Kidney (tissue), 14 donors: Measurements from ENCODE around the gene NUDCD3. TPM values are rescaled to one million over a fixed set of nuclear protein-coding genes. Genes with fewer than 3 reads are reported as not detected.

Experiments
- DNase-seq, 5 donors: peaks; one replicate each; pipeline ENCODE4 v3.0.0-alpha.2; 2013 to 2020
- FAIRE-seq: peaks from 2 replicates; lab custom pipeline; 2012; peaks lifted over from hg19 to GRCh38; lab: Jason Lieb, UNC
- H3K27ac ChIP-seq, 2 donors: one replicate each; pipeline ENCODE4 v1.7.0; 2013; ENCODE audit warnings: low read depth in 2 of 2, low read length in 2 of 2, inconsistent platforms in 1 of 2
- H3K27me3 ChIP-seq: one replicate; pipeline ENCODE4 v1.7.1; 2013; ENCODE audit warnings: low read length, inconsistent platforms; ENCODE audit not compliant: control insufficient read depth, insufficient read depth
- H3K36me3 ChIP-seq, 3 donors: one replicate each; pipeline versions ENCODE4 v1.7.0 to v1.7.1; 2013; ENCODE audit warnings: low read length in 3 of 3, control low read depth in 1 of 3, inconsistent platforms in 1 of 3; ENCODE audit not compliant: insufficient read depth in 3 of 3, control insufficient read depth in 2 of 3
- H3K4me1 ChIP-seq, 3 donors: one replicate each; pipeline versions ENCODE4 v1.7.0 to v1.7.1; 2013; ENCODE audit warnings: low read length in 3 of 3, inconsistent platforms in 1 of 3, low read depth in 1 of 3; ENCODE audit not compliant: control insufficient read depth in 2 of 3, insufficient read depth in 2 of 3
- H3K4me3 ChIP-seq, 3 donors: one replicate each; pipeline versions ENCODE4 v1.7.0 to v1.8.1; 2013; ENCODE audit warnings: low read length in 3 of 3, control low read depth in 1 of 3, inconsistent platforms in 1 of 3
- H3K9ac ChIP-seq, 3 donors: one replicate each; pipeline versions ENCODE4 v1.7.0 to v1.7.1; 2013; ENCODE audit warnings: low read length in 3 of 3, control low read depth in 1 of 3, inconsistent platforms in 1 of 3
- H3K9me3 ChIP-seq, 3 donors: one replicate each; pipeline versions ENCODE4 v1.7.0 to v1.7.1; 2013; ENCODE audit warnings: low read length in 3 of 3, control low read depth in 1 of 3, inconsistent platforms in 1 of 3; ENCODE audit not compliant: control insufficient read depth in 2 of 3, insufficient read depth in 1 of 3
- CTCF ChIP-seq: IDR thresholded peaks from 3 replicates; pipeline ENCODE4 v1.5.1; 2012; ENCODE audit warnings: mild to moderate bottlenecking, moderate library complexity, borderline replicate concordance; ENCODE audit not compliant: insufficient read depth; ENCODE audit errors: extremely low read depth
- intact Hi-C: fragments of 100-400 bp; cut with DNase I; formaldehyde crosslinking; loops from one replicate; pipeline ENCODE4 v1.11.1; 2022
- polyA plus RNA-seq: library from polyadenylated mRNA; stranded (reverse); fragments of 350-450 nt; fragmentation: Illumina TruSeq; extraction: RNeasy Lipid Tissue Mini Kit (QIAGEN cat#74804); gene quantifications from one replicate; pipeline ENCODE4 v1.2.3, GENCODE V29; 2014; ENCODE audit warnings: low read depth, low replicate concordance; ENCODE audit not compliant: insufficient read depth
- total RNA-seq: library from RNA; stranded (reverse); fragmentation: NEBNext Ultra II Directional; extraction: Animal tissue kit (Norgen Biotek cat#: 25700); gene quantifications from one replicate; pipeline ENCODE4 v1.2.1, GENCODE V29; 2021
- donor health status: control.
- donor health status: control.
- donor health status: control.
- donor health status: control.
- donor health status: control.
- donor health status: DM: yes; HTN: yes; CAD: no.
- donor health status: Normal renal cell carcinoma (clear cell type).

Gene NUDCD3
- total and polyA plus RNA-seq, 2 donors from 2014 or later = 37.9 to 97.7 TPM

GRCh38 chr7:44347546-44348114, 142.8 kb downstream of the NUDCD3 start:
- FAIRE-seq = no peak

GRCh38 chr7:44346063-44346462, 144.4 kb downstream of the NUDCD3 start:
- H3K4me3 ChIP-seq = no peak overlapping the region
- no peaks in the 10 kb centered on the region for H3K4me1 ChIP-seq
- no peak for DNase-seq
- no peak for TF ChIP-seq CTCF
- H3K9me3 ChIP-seq = peaks cover 0 to 5% (median 0%) of the 10 kb centered on the region in 3 donors
- H3K27me3 ChIP-seq = no peaks in the 10 kb centered on the region
- intact Hi-C loops = no loop called here
- no peak for FAIRE-seq
- H3K27ac ChIP-seq = no peak overlapping the region
- H3K36me3 ChIP-seq = no peaks in the 10 kb centered on the region
- H3K9ac ChIP-seq = no peak overlapping the region

More at GRCh38 chr7:44347546-44348114, 142.8 kb downstream of the NUDCD3 start:
- Histone ChIP-seq H3K4me1 (no peaks in the 10 kb centered on the region), H3K4me3 (no peak overlapping the region), H3K27ac (no peak overlapping the region), H3K9me3 (peaks cover 0 to 5% (median 0%) of the 10 kb centered on the region in 3 donors), H3K36me3 (no peaks in the 10 kb centered on the region), H3K9ac (no peak overlapping the region), H3K27me3 (no peaks in the 10 kb centered on the region)
- DNase-seq = no peak
- intact Hi-C loops = no loop called here
- TF ChIP-seq CTCF = no peak

- Histone ChIP-seq H3K27me3 (no peaks in the 10 kb centered on the region), H3K4me1 (no peaks in the 10 kb centered on the region), H3K9me3 (peaks cover 0 to 5% (median 0%) of the 10 kb centered on the region in 3 donors), H3K9ac (no peak overlapping the region), H3K27ac (no peak overlapping the region), H3K4me3 (no peak overlapping the region), H3K36me3 (no peaks in the 10 kb centered on the region)
- FAIRE-seq (no peak), DNase-seq (no peak)
- no peak for TF ChIP-seq CTCF
- intact Hi-C loops = no loop called here
These were observed 149.1 kb downstream of the NUDCD3 start for GRCh38 chr7:44341401-44341800.

- Histone ChIP-seq H3K36me3 (no peaks in the 10 kb centered on the region), H3K27me3 (no peaks in the 10 kb centered on the region), H3K4me3 (no peak overlapping the region), H3K4me1 (peaks cover 0 to 2% (median 0%) of the 10 kb centered on the region in 3 donors), H3K9ac (no peak overlapping the region), H3K27ac (no peak overlapping the region), H3K9me3 (peaks cover 0 to 5% (median 0%) of the 10 kb centered on the region in 3 donors)
- DNase-seq = no peak
- TF ChIP-seq CTCF = no peak
- FAIRE-seq = no peak
- intact Hi-C loops = no loop called here
These were observed 151.9 kb downstream of the NUDCD3 start for GRCh38 chr7:44338600-44338999.
